ENCODE data around the gene RASGRP2. TPM values are rescaled to one million over a fixed set of nuclear protein-coding genes. Genes with fewer than 3 reads are reported as not detected.

RASGRP2 gene
- total RNA-seq, 1 donor from 2014 or later, result 0.96 TPM

- Histone ChIP-seq H3K27me3 (ENCODE audit: control insufficient read depth, insufficient read depth, low read length) (no peaks in the 10 kb centered on the region), H3K4me3 (ENCODE audit: low read depth, low read length) (peak overlapping the region; percentile 95), H3K36me3 (ENCODE audit: control insufficient read depth, insufficient read depth, low read length) (peaks cover 8% of the 10 kb centered on the region)
- DNase-seq (ENCODE audit: low read depth), result no peak
- no peak for TF ChIP-seq CTCF (IDR thresholded peaks at IDR 0.05; ENCODE audit: insufficient read depth, low read length, poor library complexity, severe bottlenecking)
Observed at GRCh38 chr11:64778223-64778472, 34.2 kb upstream of the RASGRP2 start.

- DNase-seq (ENCODE audit: low read depth), result peak; percentile 34
- TF ChIP-seq CTCF (IDR thresholded peaks at IDR 0.05; ENCODE audit: insufficient read depth, low read length, poor library complexity, severe bottlenecking), result no peak
- Histone ChIP-seq H3K4me3 (ENCODE audit: low read depth, low read length) (peak overlapping the region; percentile 95), H3K36me3 (ENCODE audit: control insufficient read depth, insufficient read depth, low read length) (peaks cover 8% of the 10 kb centered on the region), H3K27me3 (ENCODE audit: control insufficient read depth, insufficient read depth, low read length) (no peaks in the 10 kb centered on the region)
Observed at GRCh38 chr11:64777449-64778222, 33.7 kb upstream of the RASGRP2 start.

GRCh38 chr11:64776875-64777274 is 32.9 kb upstream of the RASGRP2 start:
- no peak for TF ChIP-seq CTCF (IDR thresholded peaks at IDR 0.05; ENCODE audit: insufficient read depth, low read length, poor library complexity, severe bottlenecking)
- no peak for DNase-seq (ENCODE audit: low read depth)
- peak overlapping the region; percentile 95 for H3K4me3 ChIP-seq (ENCODE audit: low read depth, low read length)
- H3K27me3 ChIP-seq (ENCODE audit: control insufficient read depth, insufficient read depth, low read length), result no peaks in the 10 kb centered on the region
- peaks cover 8% of the 10 kb centered on the region for H3K36me3 ChIP-seq (ENCODE audit: control insufficient read depth, insufficient read depth, low read length)

- no peak for DNase-seq (ENCODE audit: low read depth)
- peak overlapping the region; percentile 95 for H3K4me3 ChIP-seq (ENCODE audit: low read depth, low read length)
- peaks cover 8% of the 10 kb centered on the region for H3K36me3 ChIP-seq (ENCODE audit: control insufficient read depth, insufficient read depth, low read length)
- TF ChIP-seq CTCF (IDR thresholded peaks at IDR 0.05; ENCODE audit: insufficient read depth, low read length, poor library complexity, severe bottlenecking), result no peak
- H3K27me3 ChIP-seq (ENCODE audit: control insufficient read depth, insufficient read depth, low read length), result no peaks in the 10 kb centered on the region
Observed at GRCh38 chr11:64776425-64776824, 32.5 kb upstream of the RASGRP2 start.

GRCh38 chr11:64774144-64774543 is 30.2 kb upstream of the RASGRP2 start:
- Histone ChIP-seq H3K36me3 (ENCODE audit: control insufficient read depth, insufficient read depth, low read length) (peaks cover 17% of the 10 kb centered on the region), H3K27me3 (ENCODE audit: control insufficient read depth, insufficient read depth, low read length) (no peaks in the 10 kb centered on the region), H3K4me3 (ENCODE audit: low read depth, low read length) (no peak overlapping the region)
- TF ChIP-seq CTCF (IDR thresholded peaks at IDR 0.05; ENCODE audit: insufficient read depth, low read length, poor library complexity, severe bottlenecking), result no peak
- no peak for DNase-seq (ENCODE audit: low read depth)

Data from kidney epithelial cell (primary cell).